Measurements from ENCODE around the gene CYB5R3.
"Not testable (repeated sequence)": the region's sequence is repeated elsewhere in the genome, so short reads cannot be mapped to it uniquely, and the experiment has no call there.

GRCh38 chr22:42575996-42576574 lies 73.1 kb downstream of the CYB5R3 start:
- TF ChIP-seq CTCF (conservative IDR thresholded peaks at IDR 0.05 in 1 of 2, IDR thresholded peaks at IDR 0.05 in 1 of 2; ENCODE audit: low read depth in 1 of 2, low read length in 2 of 2); EZH2 (IDR thresholded peaks at IDR 0.05; ENCODE audit: low read length, missing control alignments): not testable (repeated sequence)
